AG04449 (cell line): Measurements from ENCODE around the gene TRIP4.

Experiments
- CTCF ChIA-PET: fragments of 350-600 bp; formaldehyde crosslinking; extraction: SDS; loops from one replicate; lab custom pipeline; 2021; ENCODE audit warnings: antibody characterized with exemption; lab: Yijun Ruan, JAX
- POLR2A ChIA-PET: fragments of 400-600, 350-600 bp; formaldehyde crosslinking; extraction: SDS; loops from one replicate; lab custom pipeline; 2020; ENCODE audit warnings: antibody characterized with exemption, inconsistent platforms; lab: Yijun Ruan, JAX
- DNase-seq: peaks from one replicate; pipeline ENCODE4 v3.0.0-alpha.2; 2010; ENCODE audit warnings: low read depth, low spot score
- H3K4me3 ChIP-seq: 2 replicates; pipeline ENCODE4 v1.5.1; 2011; ENCODE audit warnings: low read depth, mild to moderate bottlenecking, control low read depth, low read length
- CTCF ChIP-seq: IDR thresholded peaks from one replicate; pipeline ENCODE4 v1.5.1; 2011; ENCODE audit warnings: mild to moderate bottlenecking, moderate library complexity, low read length, control low read depth, inconsistent platforms; ENCODE audit not compliant: insufficient read depth; ENCODE audit errors: missing control alignments

The TRIP4 gene

DNA sequence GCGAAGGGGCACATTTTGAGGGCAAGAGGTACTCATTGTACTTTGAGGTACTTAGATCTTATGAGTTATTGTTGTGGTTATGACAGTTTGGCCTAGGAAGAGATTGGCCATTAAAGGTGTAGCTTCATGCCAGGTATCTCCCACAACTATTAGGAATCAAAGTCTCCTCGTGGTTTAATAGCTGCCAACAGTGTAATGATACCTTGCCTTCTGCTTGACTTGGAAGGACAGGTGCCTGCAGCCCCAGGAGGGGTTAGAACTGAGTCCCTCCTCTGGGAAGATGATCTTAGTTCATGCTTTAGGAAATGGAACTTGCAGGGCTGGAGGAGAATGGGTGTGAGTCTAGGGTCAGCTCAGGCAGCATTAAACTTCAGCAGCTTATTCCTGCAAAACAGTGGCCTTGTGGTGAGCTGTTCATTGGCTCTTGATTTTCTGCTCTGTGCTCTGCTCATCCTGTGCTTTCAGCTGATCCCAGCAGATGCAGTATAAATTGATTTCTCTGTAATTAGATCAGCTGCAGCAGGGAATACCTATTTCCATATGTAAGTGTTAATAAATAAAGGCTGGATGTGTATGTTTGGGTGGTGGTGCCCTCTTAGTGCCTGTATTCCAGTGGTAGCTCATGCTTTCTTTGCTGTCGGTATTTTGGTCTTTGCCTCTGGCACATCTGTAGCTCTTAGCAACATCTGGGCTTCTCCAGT, 113.2 kb downstream of the TRIP4 start:
- H3K4me3 ChIP-seq, result no peak overlapping the region
- TF ChIP-seq CTCF, result no peak
- CTCF ChIA-PET, result no interaction called here
- POLR2A ChIA-PET, result interaction anchor here (1.1 kb wide), 1 partner anchor 41 kb away, joined by 4 read pairs; no protein-coding TSS in a partner anchor
- DNase-seq, result no peak

GRCh38 chr15:64501396-64501715, 113.7 kb downstream of the TRIP4 start:
- no peak for DNase-seq
- CTCF ChIA-PET, result no interaction called here
- no peak overlapping the region for H3K4me3 ChIP-seq
- POLR2A ChIA-PET, result interaction anchor here (1.1 kb wide), 1 partner anchor 42 kb away, joined by 4 read pairs; no protein-coding TSS in a partner anchor
- TF ChIP-seq CTCF, result no peak

DNA sequence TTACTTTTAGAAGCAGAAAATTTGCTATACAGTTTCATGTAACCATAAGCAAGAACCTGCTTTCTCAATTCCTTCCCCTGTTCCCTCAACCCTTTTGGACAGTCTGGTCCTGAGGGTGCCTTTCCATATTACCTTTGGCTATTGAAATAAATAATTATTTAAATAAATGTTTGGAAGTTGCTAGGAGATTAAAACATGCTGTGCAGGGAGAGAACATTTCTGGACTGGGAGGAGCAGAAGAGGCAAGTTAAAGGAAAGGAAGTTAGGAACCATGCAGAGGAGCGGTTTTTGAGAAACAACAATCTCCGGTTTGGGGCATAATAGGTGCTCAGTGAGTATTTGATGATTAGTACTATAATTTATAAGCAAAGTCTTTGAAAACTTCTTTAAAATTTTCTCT, 114.5 kb downstream of the TRIP4 start:
- POLR2A ChIA-PET, result no interaction called here
- CTCF ChIA-PET, result no interaction called here

DNA sequence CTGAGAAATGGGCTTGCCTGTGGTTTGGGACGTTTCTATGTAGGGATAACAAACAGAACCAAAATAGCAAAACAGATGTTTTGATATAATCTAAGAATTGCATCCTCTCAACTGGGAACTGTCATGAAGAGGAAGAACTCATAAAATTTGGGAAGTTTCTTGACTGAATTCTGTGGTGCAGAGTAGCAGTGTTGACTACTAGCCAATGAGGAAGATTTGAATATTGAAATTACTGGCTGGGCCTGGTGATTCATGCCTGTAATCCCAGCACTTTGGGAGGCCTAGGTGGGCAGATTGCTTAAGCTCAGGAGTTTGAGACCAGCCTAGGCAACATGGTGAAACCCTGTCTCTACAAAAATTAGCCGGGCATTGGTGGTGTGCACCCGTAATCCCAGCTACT, 114.9 kb downstream of the TRIP4 start:
- no peak for TF ChIP-seq CTCF
- POLR2A ChIA-PET, result no interaction called here
- no peak for DNase-seq
- H3K4me3 ChIP-seq, result no peak overlapping the region
- CTCF ChIA-PET, result no interaction called here

More for the DNA sequence above, 114.5 kb downstream of the TRIP4 start:
- DNase-seq, result no peak
- TF ChIP-seq CTCF, result no peak
- H3K4me3 ChIP-seq, result no peak overlapping the region

- CTCF ChIA-PET, result interaction anchor here (0.8 kb wide), 1 partner anchor 10 kb away, joined by 3 read pairs; no protein-coding TSS in a partner anchor
- H3K4me3 ChIP-seq, result no peak overlapping the region
- POLR2A ChIA-PET, result no interaction called here
- TF ChIP-seq CTCF, result no peak
- DNase-seq, result no peak
Measured at GRCh38 chr15:64503197-64503596, 115.6 kb downstream of the TRIP4 start.

GRCh38 chr15:64503640-64504039, 116.0 kb downstream of the TRIP4 start:
- CTCF ChIA-PET, result interaction anchor here (0.8 to 1.3 kb wide), 2 partner anchors 10 to 45 kb away, joined by 3 read pairs; no protein-coding TSS in a partner anchor
- no peak for DNase-seq
- H3K4me3 ChIP-seq, result no peak overlapping the region
- no peak for TF ChIP-seq CTCF
- POLR2A ChIA-PET, result no interaction called here
